ENCODE measurements around the gene PCDH9.

- TF ChIP-seq ZNF207 (IDR thresholded peaks at IDR 0.05; ENCODE audit: borderline replicate concordance) (no peak), KMT2B (CRISPR knock-in tag; IDR thresholded peaks at IDR 0.05) (no peak), NFYB (CRISPR knock-in tag; IDR thresholded peaks at IDR 0.05) (no peak)
Measured at GRCh38 chr13:66624302-66624701, 605.8 kb downstream of the PCDH9 start.
